HG03025 (cell line): ENCODE results near the gene OR5L1.

ENCODE experiments used
- ATAC-seq: cut with Tn5 transposase; IDR thresholded peaks from one replicate; pipeline ENCODE4 v1.9.1; 2021; ENCODE audit warnings: mild to moderate bottlenecking, moderate library complexity; ENCODE audit not compliant: unreplicated experiment, low FRiP score

The OR5L1 gene

DNA sequence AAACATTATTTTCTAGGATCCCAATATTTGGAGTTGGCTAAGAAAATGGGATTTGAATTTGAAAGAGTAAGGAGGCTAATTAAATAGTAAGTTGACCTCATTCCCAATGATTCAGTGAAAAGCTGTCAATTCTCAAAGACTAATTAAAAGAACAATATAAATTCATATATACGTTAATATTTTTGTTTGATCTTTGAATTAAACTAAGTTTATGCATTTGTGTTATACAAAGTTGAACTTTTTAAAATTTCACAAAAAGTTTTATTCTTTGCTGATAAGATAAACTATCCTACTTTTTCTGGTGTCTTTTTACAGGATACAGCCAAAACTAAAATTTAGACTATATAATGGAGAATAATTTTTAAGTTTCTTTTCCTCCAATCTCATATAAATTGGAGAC, at the start of gene OR5L1:
Gene OR5L1, plus strand, starts transcription at position 301 of the 400 bp plus-strand sequence. CDS start 100 bp downstream, outside the sequence.
- no peak for ATAC-seq

- no peak for ATAC-seq
These were observed 38.0 kb upstream of the OR5L1 start, which contains the start of gene OR5D13 for GRCh38 chr11:55773138-55773537. Gene OR5D13 (plus strand): TSS chr11:55773438. CDS start chr11:55773438, 0 bp downstream.

GRCh38 chr11:55791606-55792005, 19.6 kb upstream of the OR5L1 start:
- ATAC-seq = no peak

DNA sequence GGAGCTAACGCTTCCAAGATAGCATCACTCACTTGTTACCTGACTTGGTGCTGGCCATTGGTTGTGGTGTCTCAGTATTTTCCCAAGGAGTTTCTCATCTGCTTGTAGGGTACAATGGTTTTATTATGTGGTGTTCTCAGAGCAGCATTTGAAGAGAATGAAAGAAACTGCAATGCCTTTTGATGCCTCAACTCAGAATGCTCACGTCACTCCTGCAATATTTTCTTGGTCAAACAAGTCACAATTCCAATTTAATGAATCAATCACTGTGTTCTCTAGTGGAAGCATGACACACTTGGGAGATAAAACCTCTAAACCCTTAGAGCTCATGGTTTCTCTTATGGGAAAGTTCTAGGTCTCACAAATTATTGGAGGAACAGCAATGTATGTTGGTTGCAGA, 17.8 kb upstream of the OR5L1 start:
- no peak for ATAC-seq

DNA sequence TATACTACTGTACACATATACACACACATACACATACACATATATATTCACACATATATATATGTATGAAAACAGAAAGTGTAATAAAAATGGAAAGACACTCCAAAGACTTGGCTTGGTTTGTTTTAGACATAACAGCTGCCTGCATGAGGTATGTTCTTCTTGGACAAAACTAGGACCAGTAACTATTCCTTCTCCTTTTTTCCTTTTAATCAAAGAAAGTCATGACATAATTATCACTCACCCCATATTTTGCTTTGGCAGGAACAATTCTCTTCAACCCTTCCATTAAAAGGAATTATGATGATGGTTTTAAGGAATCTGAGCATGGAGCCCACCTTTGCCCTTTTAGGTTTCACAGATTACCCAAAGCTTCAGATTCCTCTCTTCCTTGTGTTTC, 15.9 kb upstream of the OR5L1 start, which contains the start of gene OR5D14:
Gene OR5D14, plus strand, starts transcription at position 301 of the 400 bp plus-strand sequence. Its CDS starts 0 bp downstream, at position 301.
- ATAC-seq = no peak

DNA sequence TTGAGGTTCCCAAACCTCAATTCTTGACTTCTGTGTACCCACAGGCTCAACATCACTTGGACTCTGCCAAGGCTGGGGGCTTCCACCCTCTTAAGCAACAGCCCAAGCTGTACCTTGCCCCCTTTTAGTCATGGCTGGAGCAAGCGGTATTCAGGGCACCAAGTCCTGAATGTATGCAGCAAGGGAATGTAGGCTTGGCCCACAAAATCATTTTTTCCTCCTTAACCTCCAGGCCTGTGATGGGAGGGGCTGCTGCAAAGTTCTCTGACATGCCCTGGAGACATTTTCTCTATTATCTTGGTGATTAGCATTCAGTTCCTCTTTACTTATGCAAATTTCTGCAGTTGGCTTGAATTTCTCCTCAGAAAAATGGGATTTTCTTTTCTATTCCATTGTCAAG, 4.9 kb upstream of the OR5L1 start:
- no peak for ATAC-seq

DNA sequence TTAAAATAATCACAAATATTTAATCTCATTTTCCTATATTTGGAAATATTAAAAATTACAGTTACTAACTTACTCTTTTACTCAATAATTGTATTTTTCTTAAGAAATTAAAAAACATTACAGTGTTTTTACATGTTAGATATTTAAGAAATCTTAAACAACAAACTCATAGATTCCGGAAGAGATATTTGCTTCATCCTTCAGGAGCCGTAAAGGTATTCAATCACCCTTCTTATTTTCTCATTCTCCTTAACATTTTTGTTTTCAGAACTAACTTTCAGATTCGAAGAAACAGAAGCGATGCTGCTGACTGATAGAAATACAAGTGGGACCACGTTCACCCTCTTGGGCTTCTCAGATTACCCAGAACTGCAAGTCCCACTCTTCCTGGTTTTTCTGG, 8.2 kb downstream of the OR5L1 start, which contains the start of gene OR5D18:
Gene OR5D18, plus strand, starts transcription at position 301 of the 400 bp plus-strand sequence. Its CDS starts 0 bp downstream, at position 301.
- ATAC-seq = no peak

DNA sequence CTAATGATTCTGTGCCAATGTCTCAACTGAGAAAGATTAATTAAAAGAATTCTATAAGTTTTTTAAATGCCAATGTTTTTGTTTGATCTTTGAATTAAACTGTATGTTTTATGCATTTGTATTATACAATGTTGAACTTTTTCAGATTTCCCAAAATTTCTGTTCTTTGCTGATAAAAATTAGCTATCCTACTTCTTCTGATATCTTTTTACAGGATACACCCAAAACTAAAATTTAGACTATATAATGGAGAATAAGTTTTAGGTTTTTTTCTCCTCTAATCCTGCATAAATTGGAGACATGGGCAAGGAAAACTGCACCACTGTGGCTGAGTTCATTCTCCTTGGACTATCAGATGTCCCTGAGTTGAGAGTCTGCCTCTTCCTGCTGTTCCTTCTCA, 15.8 kb downstream of the OR5L1 start, which contains the start of gene OR5L2:
Gene OR5L2, plus strand, starts transcription at position 301 of the 400 bp plus-strand sequence. Its CDS starts 0 bp downstream, at position 301.
- no peak for ATAC-seq

GRCh38 chr11:55838452-55838851, 27.3 kb downstream of the OR5L1 start, which contains the start of gene OR5D16:
Gene OR5D16 (plus strand): TSS chr11:55838752. CDS start chr11:55838752, 0 bp downstream.
- ATAC-seq = no peak

GRCh38 chr11:55847453-55847852, 36.3 kb downstream of the OR5L1 start:
- ATAC-seq = no peak

GRCh38 chr11:55849037-55849436, 37.9 kb downstream of the OR5L1 start:
- no peak for ATAC-seq

DNA sequence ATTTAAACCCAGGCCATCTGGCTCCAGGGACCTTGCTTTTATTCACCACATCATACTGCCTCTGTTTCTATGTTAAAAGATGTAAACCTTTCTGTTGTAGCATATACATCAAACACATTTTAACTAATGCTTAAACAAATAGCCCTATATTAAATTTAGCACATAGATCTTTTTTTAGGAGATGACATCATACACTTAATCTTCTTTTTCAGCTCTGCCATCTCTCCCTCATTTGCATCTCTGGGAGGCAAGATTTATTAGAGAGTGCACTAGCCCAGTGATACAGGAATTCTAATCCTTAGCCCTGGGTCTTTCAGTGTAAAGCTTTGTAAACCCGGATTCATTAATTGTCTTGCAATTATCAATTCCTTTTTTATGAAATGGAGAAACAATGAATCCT, 41.0 kb downstream of the OR5L1 start:
- ATAC-seq = no peak

DNA sequence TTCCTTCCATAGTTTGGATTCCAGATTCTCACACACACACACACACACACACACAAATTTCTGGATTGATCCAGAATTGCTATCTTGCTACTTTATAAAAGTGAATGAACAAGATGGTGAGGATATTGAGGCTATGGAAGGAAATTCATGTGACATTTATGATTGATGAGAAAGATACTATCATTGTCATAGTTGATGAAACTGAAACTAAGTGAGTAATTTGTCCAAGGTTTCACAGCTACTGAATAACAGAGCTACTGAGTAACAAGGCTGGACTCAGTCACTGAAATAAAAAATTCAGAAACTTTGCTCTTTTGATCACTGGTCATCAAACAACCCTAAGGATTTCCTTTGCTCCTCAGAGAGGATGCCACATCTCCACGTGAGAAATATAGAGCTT, 43.5 kb downstream of the OR5L1 start:
- ATAC-seq = no peak
